OCI-LY7 (cell line): ENCODE results near the gene SETBP1. TPM values are rescaled to one million over a fixed set of nuclear protein-coding genes. Genes with fewer than 3 reads are reported as not detected.

Experiments used
- BruUV-seq: library from RNA; stranded (reverse); fragments of 400-500 nt; replicated peaks from 2 replicates; lab custom pipeline; 2021; lab: Mats Ljungman, UMichigan
- CTCF ChIA-PET: fragments of 300-600 bp; sonication (Branson Sonifier 250); formaldehyde crosslinking; loops from one replicate; lab custom pipeline; 2022; ENCODE audit warnings: antibody characterized with exemption; ENCODE audit not compliant: unreplicated experiment; lab: Charles Lee
- POLR2A ChIA-PET: fragments of 300-600 bp; sonication (Branson Sonifier 250); formaldehyde crosslinking; loops from one replicate; lab custom pipeline; 2022; ENCODE audit warnings: antibody characterized with exemption; lab: Charles Lee
- DNase-seq: peaks from one replicate; pipeline ENCODE4 v3.0.0-alpha.2; 2015; ENCODE audit warnings: low spot score
- H2AFZ ChIP-seq: fragments of 200-600 bp; sonication (generic), shearing (Covaris generic); 2 replicates; pipeline ENCODE4 v1.6.1; 2014; ENCODE audit warnings: mild to moderate bottlenecking, antibody characterized with exemption, low read length, moderate library complexity
- H3K27ac ChIP-seq: fragments of 200-600 bp; sonication (generic); 2 replicates; pipeline ENCODE4 v1.5.1; 2014; ENCODE audit warnings: mixed run types, low read depth, mild to moderate bottlenecking, moderate library complexity, low read length, inconsistent platforms; ENCODE audit not compliant: poor library complexity, severe bottlenecking
- H3K36me3 ChIP-seq: fragments of 200-600 bp; sonication (generic); 2 replicates; pipeline ENCODE4 v1.6.1; 2014; ENCODE audit warnings: mild to moderate bottlenecking, antibody characterized with exemption, low read length, moderate library complexity, mixed read lengths; ENCODE audit not compliant: insufficient read depth
- H3K4me1 ChIP-seq: fragments of 200-600 bp; sonication (generic); 2 replicates; pipeline ENCODE4 v1.5.1; 2014; ENCODE audit warnings: mild to moderate bottlenecking, low read length; ENCODE audit not compliant: insufficient read depth, poor library complexity, severe bottlenecking
- H3K4me2 ChIP-seq: fragments of 200-600 bp; sonication (generic); 2 replicates; pipeline ENCODE4 v1.6.1; 2014; ENCODE audit warnings: mild to moderate bottlenecking, low read length
- H3K4me3 ChIP-seq: fragments of 200-600 bp; sonication (generic); 2 replicates; pipeline ENCODE4 v1.5.1; 2014; ENCODE audit warnings: mild to moderate bottlenecking, low read depth, low read length; ENCODE audit not compliant: poor library complexity, severe bottlenecking
- H3K79me2 ChIP-seq: fragments of 200-600 bp; sonication (generic); 2 replicates; pipeline ENCODE4 v1.6.1; 2016; ENCODE audit warnings: low read depth, mild to moderate bottlenecking, low read length, moderate library complexity, mixed read lengths; ENCODE audit not compliant: insufficient read depth
- H3K9me2 ChIP-seq: fragments of 200-600 bp; sonication (generic); 2 replicates; pipeline ENCODE4 v1.6.1; 2016; ENCODE audit warnings: mild to moderate bottlenecking, low read length, mixed read lengths; ENCODE audit not compliant: insufficient read depth
- H3K9me3 ChIP-seq: fragments of 200-600 bp; sonication (generic); 2 replicates; pipeline ENCODE4 v1.6.1; 2014; ENCODE audit warnings: mild to moderate bottlenecking, mixed run types, low read length, mixed read lengths
- H4K20me1 ChIP-seq: fragments of 200-600 bp; sonication (generic); 2 replicates; pipeline ENCODE4 v1.6.1; 2014; ENCODE audit warnings: mild to moderate bottlenecking, antibody characterized with exemption, low read length, moderate library complexity, mixed read lengths; ENCODE audit not compliant: insufficient read depth
- CTCF ChIP-seq: fragments of 200-600 bp; sonication (generic); conservative IDR thresholded peaks from 2 replicates; pipeline ENCODE4 v1.5.1; 2014; ENCODE audit warnings: mild to moderate bottlenecking, antibody characterized with exemption, low read length, moderate library complexity, mixed read lengths
- EZH2phosphoT487 ChIP-seq: fragments of 200-600 bp; sonication (generic); IDR thresholded peaks from 2 replicates; pipeline ENCODE4 v1.6.1; 2018; ENCODE audit warnings: low read depth, borderline replicate concordance, mild to moderate bottlenecking, mixed run types, antibody characterized with exemption, low read length, moderate library complexity, mixed read lengths
- intact Hi-C: fragments of 100-400 bp; cut with micrococcal nuclease; formaldehyde crosslinking; loops from one replicate; pipeline ENCODE4 v1.10.0; 2022; ENCODE audit not compliant: unreplicated experiment
- total RNA-seq, 2 experiments: library from RNA; depleted of rRNA in 1 of 2; stranded (reverse); fragments of >200 nt in 1 of 2; shearing (Covaris generic) in 1 of 2; gene quantifications; 2 replicates each; pipeline ENCODE4 v1.2.3, GENCODE V29; 2014 to 2022

SETBP1 gene
- total RNA-seq, 2 experiments from 2014 or later, result 2.6 to 9.1 TPM

GRCh38 chr18:44882163-44882868 lies 201.6 kb downstream of the SETBP1 start:
- POLR2A ChIA-PET, result no interaction called here
- intact Hi-C loops, result no loop called here
- Histone ChIP-seq H2AFZ (no peak overlapping the region), H3K9me2 (no peaks in the 10 kb centered on the region), H3K9me3 (no peaks in the 10 kb centered on the region), H3K27ac (no peak overlapping the region), H3K79me2 (no peaks in the 10 kb centered on the region), H3K36me3 (no peaks in the 10 kb centered on the region), H3K4me1 (no peaks in the 10 kb centered on the region), H3K4me3 (no peak overlapping the region), H4K20me1 (no peaks in the 10 kb centered on the region), H3K4me2 (no peak overlapping the region)
- CTCF ChIA-PET, result no interaction called here
- DNase-seq, result no peak
- TF ChIP-seq CTCF, result no peak
- no TSS peak for BruUV-seq

- Histone ChIP-seq H3K4me3 (no peak overlapping the region), H2AFZ (no peak overlapping the region), H3K36me3 (no peaks in the 10 kb centered on the region), H3K9me2 (no peaks in the 10 kb centered on the region), H3K9me3 (no peaks in the 10 kb centered on the region), H3K4me1 (no peaks in the 10 kb centered on the region), H4K20me1 (no peaks in the 10 kb centered on the region), H3K79me2 (no peaks in the 10 kb centered on the region), H3K4me2 (no peak overlapping the region), H3K27ac (no peak overlapping the region)
- POLR2A ChIA-PET, result no interaction called here
- TF ChIP-seq CTCF, result no peak
- TF ChIP-seq EZH2phosphoT487, result no peak
- intact Hi-C loops, result no loop called here
- CTCF ChIA-PET, result no interaction called here
- DNase-seq, result no peak
- no TSS peak for BruUV-seq
Measured at GRCh38 chr18:44883671-44884070, 203.0 kb downstream of the SETBP1 start.

GRCh38 chr18:44884431-44884830 lies 203.7 kb downstream of the SETBP1 start:
- DNase-seq, result no peak
- H3K4me3 ChIP-seq, result no peak overlapping the region
- CTCF ChIA-PET, result no interaction called here
- no peaks in the 10 kb centered on the region for H3K9me2 ChIP-seq
- H3K36me3 ChIP-seq, result no peaks in the 10 kb centered on the region
- H2AFZ ChIP-seq, result no peak overlapping the region
- H3K27ac ChIP-seq, result no peak overlapping the region
- no peaks in the 10 kb centered on the region for H3K9me3 ChIP-seq
- POLR2A ChIA-PET, result no interaction called here
- no peaks in the 10 kb centered on the region for H4K20me1 ChIP-seq
- no peaks in the 10 kb centered on the region for H3K79me2 ChIP-seq
- no TSS peak for BruUV-seq
- H3K4me2 ChIP-seq, result no peak overlapping the region
- peaks cover 5% of the 10 kb centered on the region for H3K4me1 ChIP-seq
- intact Hi-C loops, result no loop called here
- TF ChIP-seq CTCF (no peak), EZH2phosphoT487 (no peak)
